Right lobe of liver (tissue), 6 donors: ENCODE measurements around the gene C2orf76. TPM values are rescaled to one million over a fixed set of nuclear protein-coding genes. Genes with fewer than 3 reads are reported as not detected.

Experiments used
- ATAC-seq, 4 donors: fragments of 200-7000 bp; cut with Tn5 transposase; one replicate each; pipeline ENCODE4 v1.9.1; 2020; ENCODE audit warnings: mild to moderate bottlenecking in 4 of 4, moderate library complexity in 4 of 4
- DNase-seq, 3 donors: peaks; one replicate each; pipeline ENCODE4 v3.0.0-alpha.2; 2020
- H3K27ac ChIP-seq, 3 donors: fragments of 200-600 bp; one replicate each; pipeline ENCODE4 v1.8.0; 2022
- H3K27me3 ChIP-seq, 2 donors: fragments of 200-600 bp; one replicate each; pipeline ENCODE4 v1.8.0; 2022
- H3K36me3 ChIP-seq, 4 donors: fragments of 200-600 bp; sonication (generic) in 1 of 4; one replicate each; pipeline versions ENCODE4 v1.5.1 to v1.8.0; 2017 to 2022; ENCODE audit warnings: control low read depth in 1 of 4
- H3K4me1 ChIP-seq, 4 donors: fragments of 200-600 bp; sonication (generic) in 1 of 4; one replicate each; pipeline versions ENCODE4 v1.5.1 to v1.8.0; 2017 to 2022; ENCODE audit warnings: control low read depth in 1 of 4
- H3K4me3 ChIP-seq, 3 donors: fragments of 200-600 bp; one replicate each; pipeline ENCODE4 v1.8.0; 2022
- H3K9me3 ChIP-seq, 4 donors: fragments of 200-600 bp; sonication (generic) in 1 of 4; one replicate each; pipeline versions ENCODE4 v1.5.1 to v1.8.0; 2017 to 2022; ENCODE audit warnings: control low read depth in 1 of 4
- CTCF ChIP-seq, 4 donors: fragments of 200-600 bp in 3 of 4; fragments of 450-650 bp in 1 of 4; IDR thresholded peaks; one replicate each; pipeline versions ENCODE4 v1.5.1 to v1.8.0; 2016 to 2022; ENCODE audit warnings: antibody characterized with exemption in 4 of 4, mild to moderate bottlenecking in 2 of 4
- POLR2A ChIP-seq: fragments of 450-650 bp; IDR thresholded peaks from one replicate; pipeline ENCODE4 v1.6.1; 2017; ENCODE audit warnings: antibody characterized with exemption, mild to moderate bottlenecking
- WGBS: methylation state at CpG from one replicate; pipeline ENCODE4 v1.1.6; 2018; ENCODE audit warnings: low coverage, low lambda C conversion rate; ENCODE audit not compliant: insufficient coverage; ENCODE audit errors: missing lambda C conversion rate; 5-methylcytosine and 5-hydroxymethylcytosine counted together
- intact Hi-C, 2 donors: fragments of 100-400 bp; cut with DNase I; formaldehyde crosslinking; loops; one replicate each; pipeline versions ENCODE4 v1.11.2 to v1.14.1; 2022
- total RNA-seq, 6 experiments: library from RNA; depleted of rRNA in 2 of 6; stranded (reverse); fragments of >200 nt in 2 of 6; fragmentation: NEBNext Ultra II Directional in 3 of 6; extraction: Animal tissue kit (Norgen Biotek cat#: 25700) in 3 of 6; gene quantifications; one replicate each; pipeline versions ENCODE4 v1.1.0 to v1.2.4, GENCODE V29; 2016 to 2023
- donor health status: DM: no; HTN: yes; CAD: no.
- donor health status: DM: no; HTN: no; CAD: no.
- donor health status: DM: no; HTN: no; CAD: no.
- donor health status: DM: no; HTN: yes; CAD: no.
- donor health status: DM: no; HTN: yes; CAD: no.

The C2orf76 gene
- total RNA-seq, 6 experiments from 2014 or later = 2.6 to 5.5 (median 3.5) TPM

- no peak for ATAC-seq
- H3K27ac ChIP-seq = no peak overlapping the region
- H3K27me3 ChIP-seq = no peaks in the 10 kb centered on the region
- WGBS = 67% methylated on average over 7 of the region's 8 CpGs
- DNase-seq = no peak
- H3K36me3 ChIP-seq = no peaks in the 10 kb centered on the region
- peaks cover 0 to 22% (median 4%) of the 10 kb centered on the region in 4 donors for H3K4me1 ChIP-seq
- no peak for TF ChIP-seq POLR2A
- TF ChIP-seq CTCF (IDR thresholded peaks at IDR 0.05) = no peak
- intact Hi-C loops = no loop called here
- H3K9me3 ChIP-seq = no peaks in the 10 kb centered on the region
- H3K4me3 ChIP-seq = no peak overlapping the region
Measured at GRCh38 chr2:119286661-119287060, 80.0 kb downstream of the C2orf76 start.

GRCh38 chr2:119283873-119284331, 82.7 kb downstream of the C2orf76 start:
- no peak overlapping the region for H3K4me3 ChIP-seq
- peak; percentile 81 to 82 (median 82) for DNase-seq
- TF ChIP-seq CTCF (IDR thresholded peaks at IDR 0.05) = no peak
- no peak for TF ChIP-seq POLR2A
- 42% methylated on average over 7 of the region's 10 CpGs for WGBS
- no peak overlapping the region for H3K27ac ChIP-seq
- no peaks in the 10 kb centered on the region for H3K36me3 ChIP-seq
- intact Hi-C loops = no loop called here
- no peaks in the 10 kb centered on the region for H3K9me3 ChIP-seq
- ATAC-seq = peak; percentile 83 to 95 (median 91)
- no peaks in the 10 kb centered on the region for H3K27me3 ChIP-seq
- H3K4me1 ChIP-seq = peaks cover 0 to 15% (median 4%) of the 10 kb centered on the region in 4 donors

- Histone ChIP-seq H3K4me3 (no peak overlapping the region), H3K27me3 (no peaks in the 10 kb centered on the region), H3K4me1 (peaks cover 0 to 15% (median 4%) of the 10 kb centered on the region in 4 donors), H3K9me3 (no peaks in the 10 kb centered on the region), H3K27ac (no peak overlapping the region), H3K36me3 (no peaks in the 10 kb centered on the region)
- intact Hi-C loops = no loop called here
- ATAC-seq = peak; percentile 37 to 72 (median 58)
- TF ChIP-seq CTCF (IDR thresholded peaks at IDR 0.05) (no peak), POLR2A (no peak)
- WGBS = 69% methylated on average over 4 of the region's 4 CpGs
- DNase-seq = peak in 1 of 3 donors; percentile 60
Measured at GRCh38 chr2:119282996-119283511, 83.6 kb downstream of the C2orf76 start.

GRCh38 chr2:119282146-119282995, 84.3 kb downstream of the C2orf76 start:
- Histone ChIP-seq H3K36me3 (no peaks in the 10 kb centered on the region), H3K9me3 (no peaks in the 10 kb centered on the region), H3K27ac (no peak overlapping the region), H3K4me3 (no peak overlapping the region), H3K27me3 (no peaks in the 10 kb centered on the region), H3K4me1 (peaks cover 0 to 15% (median 4%) of the 10 kb centered on the region in 4 donors)
- TF ChIP-seq POLR2A = no peak
- no peak for TF ChIP-seq CTCF (IDR thresholded peaks at IDR 0.05)
- ATAC-seq (peak in 1 of 4 donors; percentile 23), DNase-seq (no peak)
- intact Hi-C loops = no loop called here
- WGBS = 58% methylated on average over 18 of the region's 21 CpGs
